Ishikawa (cell line): Measurements from ENCODE around the gene AHCYL2.

ENCODE experiments used
- CEBPB ChIP-seq: IDR thresholded peaks from 2 replicates; pipeline ENCODE4 v1.6.1; 2012
- CREB1 ChIP-seq: IDR thresholded peaks from 2 replicates; pipeline ENCODE4 v1.6.1; 2012; ENCODE audit warnings: low read depth
- EGR1 ChIP-seq: IDR thresholded peaks from 2 replicates; pipeline ENCODE4 v1.6.1; 2012
- EP300 ChIP-seq: IDR thresholded peaks from 2 replicates; pipeline ENCODE4 v1.6.1; 2012; ENCODE audit warnings: borderline replicate concordance
- FOXM1 ChIP-seq: IDR thresholded peaks from 2 replicates; pipeline ENCODE4 v1.6.1; 2012; ENCODE audit warnings: low read depth, borderline replicate concordance
- MAX ChIP-seq: IDR thresholded peaks from 2 replicates; pipeline ENCODE4 v1.6.1; 2012
- NFIC ChIP-seq: IDR thresholded peaks from 2 replicates; pipeline ENCODE4 v1.6.1; 2012
- RAD21 ChIP-seq: IDR thresholded peaks from 2 replicates; pipeline ENCODE4 v1.6.1; 2012; ENCODE audit warnings: low read depth
- REST ChIP-seq: IDR thresholded peaks from 2 replicates; pipeline ENCODE4 v1.6.1; 2012; ENCODE audit warnings: low read depth, mild to moderate bottlenecking
- TAF1 ChIP-seq: IDR thresholded peaks from 2 replicates; pipeline ENCODE4 v1.6.1; 2012; ENCODE audit warnings: low read depth, mild to moderate bottlenecking
- TCF12 ChIP-seq: IDR thresholded peaks from 2 replicates; pipeline ENCODE4 v1.6.1; 2012; ENCODE audit warnings: low read depth
- TEAD4 ChIP-seq: IDR thresholded peaks from 2 replicates; pipeline ENCODE4 v1.6.1; 2012
- YY1 ChIP-seq: IDR thresholded peaks from 2 replicates; pipeline ENCODE4 v1.6.1; 2012; ENCODE audit warnings: low read depth
- ZBTB7A ChIP-seq: IDR thresholded peaks from 2 replicates; pipeline ENCODE4 v1.6.1; 2012; ENCODE audit warnings: low read depth
- TF ChIP-seq, protein P1 (sequence below): IDR thresholded peaks from 2 replicates; pipeline ENCODE4 v1.6.1; 2012

The AHCYL2 gene

GRCh38 chr7:129197771-129198170 is 27.1 kb upstream of the AHCYL2 start:
- no peak for TF ChIP-seq RAD21
- TF ChIP-seq FOXM1: no peak
- no peak for TF ChIP-seq REST

GRCh38 chr7:129199406-129199805 is 25.4 kb upstream of the AHCYL2 start:
- no peak for TF ChIP-seq MAX
- no peak for TF ChIP-seq YY1
- TF ChIP-seq CREB1: no peak
- TF ChIP-seq EGR1: no peak
- no peak for TF ChIP-seq NFIC
- TF ChIP-seq, protein P1, sequence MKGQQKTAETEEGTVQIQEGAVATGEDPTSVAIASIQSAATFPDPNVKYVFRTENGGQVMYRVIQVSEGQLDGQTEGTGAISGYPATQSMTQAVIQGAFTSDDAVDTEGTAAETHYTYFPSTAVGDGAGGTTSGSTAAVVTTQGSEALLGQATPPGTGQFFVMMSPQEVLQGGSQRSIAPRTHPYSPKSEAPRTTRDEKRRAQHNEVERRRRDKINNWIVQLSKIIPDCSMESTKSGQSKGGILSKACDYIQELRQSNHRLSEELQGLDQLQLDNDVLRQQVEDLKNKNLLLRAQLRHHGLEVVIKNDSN: no peak
- TF ChIP-seq TAF1: no peak
- no peak for TF ChIP-seq REST
- TF ChIP-seq EP300: no peak
- TF ChIP-seq ZBTB7A: no peak
- no peak for TF ChIP-seq RAD21
- no peak for TF ChIP-seq TCF12
- no peak for TF ChIP-seq TEAD4
- TF ChIP-seq CEBPB: no peak
- TF ChIP-seq FOXM1: no peak

DNA sequence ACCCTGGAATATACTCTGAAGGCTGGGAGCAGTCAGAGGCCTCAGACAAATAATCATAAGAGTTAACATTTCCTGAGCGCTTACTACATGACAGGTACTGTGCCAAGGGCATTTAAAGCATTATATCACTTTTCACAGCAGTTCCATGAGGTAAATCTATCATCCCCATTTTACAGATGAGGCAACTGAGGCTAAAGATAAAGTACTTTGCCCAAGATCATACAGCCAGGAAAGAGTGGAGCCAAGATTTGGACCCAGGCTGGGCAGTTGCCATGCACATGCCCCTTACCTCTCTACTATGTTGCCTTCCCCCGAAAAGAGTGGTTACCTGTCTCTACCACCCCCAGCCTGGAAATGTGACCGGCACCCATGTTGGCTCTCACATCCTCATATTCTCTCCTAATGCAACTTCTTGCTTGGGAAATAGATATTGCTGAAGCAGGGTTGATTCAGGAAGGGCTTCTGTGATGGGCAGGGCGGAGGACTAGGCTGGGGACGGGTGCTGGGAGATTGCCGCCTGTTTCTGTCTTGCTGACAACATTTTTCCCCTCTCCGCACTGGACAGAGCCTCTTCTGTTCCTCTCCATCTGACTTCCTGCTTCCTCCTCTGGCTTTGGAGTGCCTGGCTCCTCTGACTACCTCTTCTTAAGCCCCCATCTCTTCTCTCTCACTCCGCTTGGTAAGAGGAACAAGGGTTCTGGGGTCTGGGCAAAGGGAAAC is 22.6 kb upstream of the AHCYL2 start:
- no peak for TF ChIP-seq CEBPB
- TF ChIP-seq NFIC: no peak
- TF ChIP-seq REST: no peak
- no peak for TF ChIP-seq EGR1
- TF ChIP-seq FOXM1: no peak
- no peak for TF ChIP-seq TCF12
- no peak for TF ChIP-seq CREB1
- TF ChIP-seq YY1: no peak
- no peak for TF ChIP-seq TEAD4
- TF ChIP-seq, protein P1: no peak
- no peak for TF ChIP-seq RAD21
- TF ChIP-seq ZBTB7A: no peak
- TF ChIP-seq EP300: no peak
- no peak for TF ChIP-seq TAF1
- no peak for TF ChIP-seq MAX

- TF ChIP-seq EGR1 (no peak), CREB1 (no peak)
Measured at GRCh38 chr7:129203050-129203741, 21.6 kb upstream of the AHCYL2 start.
